SIG-M5 treated with dmso at 0.1 percent for 504 hours (cell line): ENCODE results near the gene TRNAU1AP.
A peak's percentile ranks its signal among the peaks of the same experiment; 100 is the strongest.
"Not testable (repeated sequence)": the region's sequence is repeated elsewhere in the genome, so short reads cannot be mapped to it uniquely, and the experiment has no call there.

Experiments used
- DNase-seq: peaks from one replicate; lab custom pipeline; 2025; ENCODE audit not compliant: unreplicated experiment; lab: John Stamatoyannopoulos, UW

The TRNAU1AP gene

DNA sequence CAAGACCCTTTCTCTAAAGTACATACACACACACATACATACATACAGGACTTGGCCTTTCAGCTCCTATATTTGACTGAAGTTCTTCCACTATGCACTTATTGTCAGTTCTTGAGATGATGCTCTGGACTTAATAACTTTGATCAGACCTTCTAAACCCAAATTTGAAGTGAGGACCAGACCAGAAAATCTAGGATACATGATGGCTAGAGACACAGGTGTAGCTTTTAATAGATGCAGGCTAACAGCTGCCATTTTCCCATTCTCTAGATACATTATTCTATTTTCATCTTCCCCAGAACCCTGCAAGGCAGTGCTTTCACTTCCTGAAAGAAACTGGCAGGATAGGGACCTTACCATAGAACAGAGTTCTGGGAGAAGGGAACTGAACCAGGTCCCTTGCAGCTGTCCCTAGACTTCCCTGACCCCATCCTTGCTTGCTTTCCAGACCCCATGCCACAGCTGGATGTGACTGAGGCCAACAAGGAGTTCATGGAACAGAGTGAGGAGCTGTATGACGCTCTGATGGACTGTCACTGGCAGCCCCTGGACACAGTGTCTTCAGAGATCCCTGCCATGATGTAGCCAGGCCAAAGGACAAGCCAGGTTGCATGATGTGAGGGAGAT is 24.3 kb downstream of the TRNAU1AP start:
- peak; percentile 35 for DNase-seq

DNA sequence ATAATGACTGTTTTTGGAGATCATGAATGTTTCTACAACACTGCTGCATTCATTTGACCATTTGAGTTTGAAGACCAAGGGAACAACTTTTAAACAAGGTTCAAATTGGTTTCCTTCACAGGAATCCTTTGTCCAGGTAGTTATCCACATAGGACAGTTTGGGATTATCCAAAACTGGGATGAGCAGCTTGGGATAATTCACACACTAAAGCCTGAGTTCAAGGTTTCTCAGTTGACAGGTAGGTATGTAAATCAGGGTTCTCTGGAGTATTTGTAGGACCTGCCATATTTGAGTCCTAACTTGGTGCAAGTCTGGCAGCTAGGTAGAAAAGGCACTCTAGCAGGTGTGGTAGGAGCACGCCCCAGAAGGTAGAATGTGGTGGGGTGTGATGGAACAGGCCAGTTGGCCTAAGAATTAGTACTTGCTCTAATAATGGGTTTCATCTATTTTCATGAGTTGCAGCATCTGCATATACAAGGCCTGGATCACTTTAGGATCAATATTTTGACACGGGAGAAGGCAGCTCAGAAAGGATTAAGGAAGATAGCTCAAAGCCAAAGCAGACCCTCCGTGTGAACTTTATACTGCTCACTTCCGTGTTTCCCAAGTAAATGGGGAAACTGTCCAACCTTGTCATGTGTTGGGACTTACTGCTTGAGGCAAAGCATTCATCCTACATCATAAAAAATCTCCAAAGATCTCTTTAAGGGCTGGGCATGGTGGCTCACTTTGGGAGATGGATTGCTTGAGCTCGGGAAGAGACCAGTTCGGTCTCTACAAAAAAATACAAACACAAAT is 25.1 kb downstream of the TRNAU1AP start:
- DNase-seq, result no peak

DNA sequence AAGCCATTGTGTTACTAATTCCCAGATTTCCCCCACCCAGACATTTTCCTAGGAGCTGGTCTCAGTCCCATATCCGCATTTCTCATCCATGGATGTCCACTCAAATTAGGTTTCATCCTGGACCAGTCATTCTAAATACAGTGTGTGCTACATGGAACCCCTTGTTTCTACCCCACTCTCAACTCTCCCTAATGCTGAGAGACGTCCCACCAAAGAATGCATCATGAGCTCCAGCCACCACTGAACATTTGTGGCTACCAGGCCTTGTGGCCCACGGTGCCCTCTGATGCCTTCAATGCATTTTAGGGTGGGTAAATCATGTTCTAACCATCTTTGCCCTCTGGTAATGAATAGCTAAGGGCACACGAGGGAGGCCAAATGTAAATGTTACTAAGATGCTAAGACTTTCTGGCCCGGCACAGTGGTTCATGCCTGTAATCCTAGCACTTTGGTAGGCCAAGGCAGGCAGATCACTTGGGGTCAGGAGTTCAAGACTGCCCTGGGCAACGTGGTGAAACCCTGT is 25.9 kb downstream of the TRNAU1AP start:
- no peak for DNase-seq

DNA sequence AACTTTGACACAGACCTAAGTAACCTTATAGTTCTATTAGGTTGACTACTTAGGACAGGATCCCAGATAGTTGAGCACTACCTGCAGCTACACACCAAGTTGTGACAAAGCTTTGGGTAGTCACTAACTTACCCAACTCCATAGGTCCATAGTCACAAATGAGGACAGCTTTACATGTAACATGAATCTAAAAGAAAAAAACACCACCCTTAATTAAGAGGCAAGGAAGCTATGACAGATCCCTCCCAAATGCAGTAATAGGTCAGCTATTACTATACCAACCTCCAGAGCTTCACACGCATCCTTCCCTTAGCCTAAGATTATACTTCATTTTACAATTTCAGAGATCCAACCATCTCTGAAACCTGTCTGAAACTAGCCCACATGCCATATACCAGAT is 26.5 kb downstream of the TRNAU1AP start:
- DNase-seq, result no peak

DNA sequence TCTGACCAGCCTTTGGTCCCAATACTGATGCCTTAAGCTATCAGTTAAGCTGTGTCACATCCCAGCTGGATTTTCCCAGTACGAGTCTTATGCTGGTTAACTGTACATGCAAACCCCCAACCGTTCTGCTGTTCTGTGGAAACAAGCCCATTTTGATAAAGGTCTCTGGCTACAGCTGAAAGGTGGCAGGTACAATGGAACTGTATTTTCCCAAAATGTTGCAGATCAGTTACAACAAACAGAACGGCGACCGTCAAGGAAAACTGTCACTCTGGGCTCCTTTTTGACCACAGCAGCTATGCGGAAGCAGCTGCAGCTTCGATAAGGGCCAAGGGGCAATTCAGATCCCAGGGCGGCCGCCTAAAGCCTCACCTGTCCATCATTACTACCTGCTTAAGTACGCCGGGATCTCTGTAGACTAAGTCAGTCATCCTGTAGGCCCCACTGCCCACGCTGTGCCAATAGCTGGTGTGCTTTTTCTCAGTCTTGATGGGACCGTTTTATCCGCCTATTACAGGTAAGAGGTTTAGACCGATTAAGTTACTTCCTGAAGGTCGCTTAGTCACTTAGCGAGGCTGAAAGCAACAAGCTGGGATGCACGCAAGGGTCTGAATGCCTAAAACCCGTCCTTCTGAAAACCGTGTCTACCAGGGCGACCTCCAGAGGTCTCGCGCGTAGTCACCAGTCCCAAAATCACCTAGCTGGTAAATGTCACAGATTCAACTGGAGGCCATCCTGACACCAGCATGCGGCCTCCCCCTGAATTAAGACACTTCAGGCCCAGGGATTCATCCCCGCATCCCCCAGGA is 28.0 kb downstream of the TRNAU1AP start:
- DNase-seq, result no peak

DNA sequence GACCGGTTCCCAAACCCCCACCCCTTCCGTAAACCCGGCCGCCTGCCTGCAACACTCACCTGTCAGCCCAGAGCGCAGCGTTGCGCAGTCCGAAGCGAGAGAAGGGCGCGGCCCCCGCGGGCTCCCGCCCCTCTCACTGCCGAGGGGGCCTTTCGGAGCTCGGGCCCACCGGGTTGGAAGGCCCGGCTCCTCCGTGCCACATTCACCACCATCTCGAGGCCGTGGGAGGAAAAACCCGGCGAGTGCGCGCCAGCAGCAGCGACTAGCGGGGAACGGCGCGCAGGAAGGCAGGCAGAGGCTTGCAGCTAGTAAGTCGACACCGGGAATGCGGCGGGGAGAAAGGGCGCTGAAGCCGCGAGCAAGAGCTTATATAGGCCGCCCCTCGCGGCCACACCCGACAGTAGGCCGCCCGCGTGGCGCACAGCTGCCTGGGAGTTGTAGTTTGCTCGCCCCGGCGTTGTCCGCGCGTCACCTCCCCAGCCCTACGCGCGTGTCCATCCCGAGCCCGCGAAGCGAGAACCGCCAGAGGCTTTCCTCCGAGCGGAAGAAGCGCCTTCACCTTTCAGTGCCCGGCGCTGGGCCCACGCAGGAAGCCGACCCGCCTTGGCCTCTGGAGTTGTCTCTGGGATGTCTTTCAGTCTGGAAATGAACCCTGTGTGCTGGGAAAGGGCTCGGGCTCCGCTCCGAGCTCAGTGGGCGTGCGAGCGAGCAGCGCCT is 28.8 kb downstream of the TRNAU1AP start:
- DNase-seq, result peak; percentile 94

DNA sequence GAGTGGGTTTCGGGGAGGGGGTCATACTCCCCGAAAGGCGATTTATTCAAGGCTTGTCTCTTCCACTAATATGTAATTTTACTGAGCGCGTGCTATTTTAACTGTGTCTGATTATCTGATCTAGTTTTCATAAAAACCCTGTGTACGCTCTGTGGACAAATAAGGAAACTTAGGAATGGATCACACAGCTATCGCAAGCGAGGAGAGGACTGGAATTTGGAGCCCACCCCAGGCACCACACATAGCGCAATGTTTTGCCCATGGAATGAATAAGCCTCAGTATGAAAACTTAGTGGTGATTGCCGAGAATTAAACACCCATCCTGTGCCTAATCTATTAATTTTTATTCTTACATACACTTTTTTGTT is 29.3 kb downstream of the TRNAU1AP start:
- DNase-seq, result peak; percentile 43

DNA sequence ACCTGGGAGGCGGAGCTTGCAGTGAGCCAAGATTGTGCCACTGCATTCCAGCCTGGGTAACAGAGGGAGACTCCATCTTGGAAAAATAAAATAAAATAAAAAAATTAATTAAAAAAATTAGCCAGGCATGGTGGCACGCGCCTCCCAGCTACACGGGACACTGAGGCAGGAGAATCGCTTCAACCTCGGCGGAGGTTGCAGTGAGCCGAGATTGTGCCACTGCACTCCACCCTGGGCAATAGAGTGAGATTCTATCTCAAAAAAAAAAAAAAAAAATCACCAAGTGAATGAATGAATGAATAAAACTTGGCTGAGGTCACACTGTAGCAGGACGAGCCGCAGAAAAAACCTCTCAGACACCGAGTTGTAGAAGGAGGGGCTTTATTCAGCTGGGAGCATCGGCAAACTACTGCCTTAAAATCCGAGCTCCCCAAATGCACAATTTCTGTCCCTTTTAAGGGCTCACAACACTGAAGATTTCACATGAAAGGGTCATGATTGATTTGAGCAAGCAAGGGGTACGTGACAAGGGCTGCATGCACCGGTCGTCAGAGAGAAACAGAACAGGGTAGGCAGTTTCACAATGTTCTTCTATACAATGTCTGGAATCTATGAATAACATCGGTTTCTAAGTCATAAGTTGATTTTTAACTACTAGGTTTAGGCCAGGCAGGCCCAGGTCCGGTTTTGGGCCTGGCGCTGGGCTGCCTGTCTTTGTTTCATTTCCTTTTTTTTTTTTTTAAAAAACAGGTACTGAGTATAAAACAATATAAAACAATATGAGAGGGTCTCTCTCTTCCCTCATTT is 33.9 kb downstream of the TRNAU1AP start:
- not testable (repeated sequence) for DNase-seq

DNA sequence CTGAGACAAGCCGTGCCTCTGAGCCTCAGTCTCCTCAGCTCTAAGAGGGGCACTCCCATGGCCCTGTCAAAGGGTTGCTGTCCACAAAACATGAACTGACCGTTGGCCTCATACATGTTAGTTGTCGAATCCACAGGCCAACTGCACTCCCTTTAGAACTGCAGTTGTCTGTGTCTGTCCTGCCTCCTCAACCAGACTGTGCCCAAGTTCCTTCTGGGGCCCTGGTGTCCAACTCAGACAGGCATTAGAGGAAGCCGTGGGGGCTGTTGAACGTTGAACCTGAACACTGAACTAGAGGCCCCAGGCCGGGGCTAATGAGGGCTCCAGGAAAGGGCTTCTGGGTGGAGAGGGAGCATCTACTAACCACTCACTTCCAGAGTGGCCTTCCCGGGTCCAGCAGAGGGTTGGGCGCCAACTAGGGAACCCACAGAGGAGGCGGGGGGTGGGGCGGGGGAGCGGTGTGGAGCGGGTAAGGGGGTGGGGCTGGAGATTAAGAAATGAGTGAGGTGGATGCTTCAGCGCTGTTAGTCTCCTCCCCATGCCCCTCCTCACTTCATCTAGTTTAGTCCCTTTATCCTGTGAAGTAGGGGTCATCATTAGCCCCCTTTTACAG is 38.9 kb downstream of the TRNAU1AP start, which contains the start of gene RAB42:
RAB42 (plus strand) TSS at position 558 of the 613 bp plus-strand sequence. CDS start 247 bp downstream, outside the sequence.
- DNase-seq, result no peak

DNA sequence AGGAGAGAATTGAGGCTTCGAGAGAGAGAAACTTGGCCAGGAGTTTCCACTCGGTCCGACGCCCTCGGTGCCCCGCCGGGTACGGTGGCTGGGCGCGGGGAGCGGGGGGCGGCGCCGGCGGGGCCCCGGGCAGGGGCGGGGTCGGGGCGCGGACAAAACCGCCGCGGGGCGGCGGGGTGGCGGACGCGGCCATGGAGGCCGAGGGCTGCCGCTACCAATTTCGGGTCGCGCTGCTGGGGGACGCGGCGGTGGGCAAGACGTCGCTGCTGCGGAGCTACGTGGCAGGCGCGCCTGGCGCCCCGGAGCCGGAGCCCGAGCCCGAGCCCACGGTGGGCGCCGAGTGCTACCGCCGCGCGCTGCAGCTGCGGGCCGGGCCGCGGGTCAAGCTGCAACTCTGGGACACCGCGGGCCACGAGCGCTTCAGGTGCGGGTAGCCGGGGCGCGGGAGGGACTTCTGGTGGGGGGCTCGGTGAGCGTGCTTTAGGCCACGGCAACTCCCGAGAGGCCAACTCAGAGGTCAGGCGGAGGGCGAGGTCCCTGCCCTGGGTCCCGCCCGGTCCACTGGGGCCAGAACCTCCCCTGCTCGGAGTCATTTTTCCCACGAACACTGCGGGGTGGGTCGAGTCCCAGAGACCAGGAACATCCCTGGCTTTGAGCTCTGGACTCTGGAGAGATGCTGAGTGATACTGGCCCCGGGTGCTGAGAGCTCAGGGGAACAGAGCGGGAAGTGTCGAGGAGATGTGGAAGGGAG is 39.6 kb downstream of the TRNAU1AP start:
- no peak for DNase-seq

DNA sequence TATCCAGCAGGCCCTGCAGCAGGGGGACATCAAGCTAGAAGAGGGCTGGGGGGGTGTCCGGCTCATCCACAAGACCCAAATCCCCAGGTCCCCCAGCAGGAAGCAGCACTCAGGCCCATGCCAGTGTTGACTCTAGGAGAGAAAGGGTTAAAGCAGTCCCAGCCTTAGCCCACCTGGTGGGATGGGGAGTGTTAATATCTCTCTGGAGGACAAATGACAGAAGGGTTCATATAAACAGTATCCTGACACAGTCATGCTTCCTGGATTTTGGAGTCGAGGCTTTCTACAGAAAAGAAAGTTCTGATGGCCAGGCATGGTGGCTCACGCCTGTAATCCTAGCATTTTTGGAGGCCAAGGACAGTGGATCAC is 41.1 kb downstream of the TRNAU1AP start:
- DNase-seq, result not testable (repeated sequence)

DNA sequence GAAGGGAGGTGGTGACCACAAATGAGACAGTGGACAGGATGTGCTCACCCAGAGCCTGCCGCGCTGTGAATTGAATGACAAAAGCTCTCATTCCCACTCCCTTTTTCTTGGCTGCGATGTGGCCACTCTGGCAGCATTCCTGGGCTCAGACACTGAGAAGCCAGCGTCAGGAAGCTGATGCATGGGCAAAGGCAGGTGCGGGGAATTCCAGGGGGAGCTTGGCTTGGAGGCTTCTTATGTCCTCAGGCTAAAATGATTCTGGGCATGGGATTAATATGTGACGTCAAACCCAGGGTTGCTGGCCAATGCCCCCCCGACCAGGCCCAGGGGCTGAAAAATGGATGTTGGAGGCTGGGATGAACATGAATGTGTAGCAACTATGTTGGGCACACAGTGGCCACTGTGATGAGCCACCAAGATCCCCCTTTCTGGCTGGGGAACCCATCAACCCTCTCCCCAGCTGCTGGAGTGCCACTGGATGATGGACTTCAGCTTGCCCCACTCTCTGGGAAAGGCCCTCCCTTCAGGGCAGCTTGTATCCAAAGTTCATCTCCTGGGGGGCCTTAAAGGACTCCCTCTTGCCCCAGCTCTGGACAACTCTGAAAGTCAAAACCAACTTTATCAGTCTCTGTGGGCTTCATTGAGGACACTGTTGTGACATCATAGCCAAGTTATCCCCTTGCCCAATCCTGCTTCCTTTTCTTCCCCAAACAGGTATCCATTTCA is 42.0 kb downstream of the TRNAU1AP start:
- not testable (repeated sequence) for DNase-seq

DNA sequence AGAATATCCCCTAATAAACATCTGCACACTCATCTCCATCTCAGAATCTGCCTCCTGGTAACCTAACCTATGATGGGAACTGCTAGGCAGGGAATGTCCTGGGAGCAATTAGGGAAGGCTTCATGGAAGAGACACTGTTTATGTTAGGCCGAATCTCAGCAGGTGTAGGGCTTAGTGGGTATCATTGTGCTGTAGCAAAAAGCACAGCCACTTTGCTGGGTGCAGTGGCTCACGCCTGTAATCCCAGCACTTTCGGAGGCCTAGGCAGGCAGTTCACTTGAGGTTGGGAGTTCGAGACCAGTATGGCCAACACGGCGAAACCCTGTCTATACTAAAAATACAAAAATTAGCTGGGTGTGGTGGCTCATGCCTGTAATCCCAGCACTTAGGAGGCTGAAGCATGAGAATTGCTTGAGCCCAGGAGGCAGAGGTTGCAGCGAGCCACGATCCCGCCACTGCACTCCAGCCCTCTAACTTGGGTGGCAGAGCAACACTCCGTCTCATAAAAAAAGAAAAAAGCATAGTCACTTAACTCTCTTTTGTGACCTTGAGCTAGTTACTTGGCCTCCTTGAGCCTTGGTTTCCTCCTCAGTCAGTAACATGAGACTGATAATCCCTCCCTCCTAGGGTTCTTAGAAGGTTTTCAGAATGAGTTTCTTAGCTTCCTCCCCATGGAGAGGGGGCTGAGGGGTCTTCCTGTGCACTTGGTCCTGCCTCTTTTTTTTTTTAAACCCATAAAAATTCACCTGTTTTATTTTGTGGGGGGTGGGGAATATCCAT is 42.7 kb downstream of the TRNAU1AP start:
- no peak for DNase-seq

DNA sequence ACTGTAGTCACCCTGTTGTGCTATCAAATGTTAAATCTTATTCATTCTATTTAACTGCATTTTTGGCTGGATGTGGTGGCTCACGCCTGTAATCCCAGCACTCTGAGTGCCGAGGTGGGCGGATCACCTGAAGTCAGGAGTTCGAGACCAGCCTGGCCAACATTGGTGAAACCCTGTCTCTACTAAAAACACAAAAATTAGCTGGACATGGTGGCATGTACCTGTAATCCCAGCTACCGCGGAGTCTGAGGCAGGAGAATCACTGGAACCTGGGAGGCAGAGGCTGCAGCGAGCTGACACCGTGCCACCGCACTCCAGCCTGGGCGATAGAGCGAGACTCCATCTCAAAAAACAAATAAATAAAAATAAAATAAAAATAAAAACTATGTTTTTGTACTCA is 43.4 kb downstream of the TRNAU1AP start:
- not testable (repeated sequence) for DNase-seq

DNA sequence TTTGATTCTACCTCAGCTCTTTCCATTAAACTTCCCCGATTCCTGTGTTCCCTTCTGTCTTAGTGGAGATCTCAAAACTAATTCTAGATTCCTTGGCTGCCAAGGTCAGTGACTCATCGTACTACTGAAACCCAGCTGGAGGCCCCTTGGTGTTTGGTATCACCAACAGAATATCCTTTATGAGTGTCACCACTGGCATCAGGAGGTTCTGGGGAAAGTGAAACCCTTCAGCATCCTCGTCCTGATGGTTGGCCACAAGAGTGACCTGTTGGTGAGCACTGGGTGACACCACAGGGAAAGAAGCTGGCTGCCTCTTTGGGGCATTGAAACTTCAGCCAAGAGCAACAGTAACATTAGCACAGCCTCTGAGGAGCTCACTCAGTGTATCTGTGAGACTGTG is 48.8 kb downstream of the TRNAU1AP start:
- no peak for DNase-seq

DNA sequence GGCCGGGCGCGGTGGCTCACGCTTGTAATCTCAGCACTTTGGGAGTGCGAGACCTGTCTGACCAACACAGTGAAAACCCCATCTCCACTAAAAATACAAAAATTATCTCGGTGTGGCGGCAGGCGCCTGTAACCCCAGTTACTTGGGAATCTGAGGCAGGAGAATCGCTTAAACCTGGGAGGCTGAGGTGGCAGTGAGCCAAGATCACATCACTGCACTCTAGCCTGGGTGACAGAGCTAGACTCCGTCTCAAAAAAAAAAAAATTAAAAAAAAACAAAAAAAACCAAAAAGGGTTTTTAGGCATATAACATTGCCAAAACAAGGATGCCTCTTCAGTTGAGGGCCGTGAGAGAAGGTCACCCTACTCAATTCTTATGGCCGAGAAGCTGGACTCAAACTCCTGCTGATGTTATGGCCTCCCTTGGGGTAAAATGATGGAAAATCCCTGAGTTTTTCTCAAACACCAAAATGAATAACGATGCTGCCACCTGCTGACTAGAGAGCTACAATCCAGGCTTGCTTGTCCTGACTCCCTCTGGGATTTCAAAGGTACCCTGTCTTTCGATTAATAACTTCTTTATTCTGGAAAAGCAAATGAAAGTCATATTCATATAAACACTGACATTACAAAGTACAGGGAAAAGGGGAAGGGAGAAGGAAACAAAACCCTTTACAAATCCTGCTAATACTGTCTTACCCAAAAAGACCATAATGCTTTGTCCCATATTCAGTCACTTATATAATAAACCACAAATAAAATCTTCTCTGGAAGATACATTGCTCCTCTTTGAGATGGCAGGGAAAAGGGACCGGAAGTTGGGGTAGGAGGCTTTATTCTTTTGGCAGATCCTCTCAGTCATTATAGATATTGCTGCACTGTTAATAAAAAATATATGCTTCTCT is 49.9 kb downstream of the TRNAU1AP start:
- peak; percentile 17 for DNase-seq
